CD4-positive, alpha-beta memory T cell (primary cell): ENCODE data around the gene MAD1L1. TPM values are rescaled to one million over a fixed set of nuclear protein-coding genes. Genes with fewer than 3 reads are reported as not detected.
A peak's percentile ranks its signal among the peaks of the same experiment; 100 is the strongest.
"Not testable (repeated sequence)": the region's sequence is repeated elsewhere in the genome, so short reads cannot be mapped to it uniquely, and the experiment has no call there.

Experiments
- CTCF ChIA-PET: fragments of 350-600 bp; sonication (Branson Sonifier 250); formaldehyde crosslinking; loops from one replicate; lab custom pipeline; 2021; ENCODE audit warnings: inconsistent platforms; ENCODE audit not compliant: partially characterized antibody; lab: Charles Lee
- POLR2A ChIA-PET: fragments of 350-600 bp; sonication (Branson Sonifier 250); formaldehyde crosslinking; loops from one replicate; lab custom pipeline; 2021; ENCODE audit not compliant: partially characterized antibody; lab: Charles Lee
- DNase-seq, 5 donors: peaks; one replicate each; pipeline versions ENCODE4 v3.0.0 to v3.0.0-alpha.2; 2020 to 2022; ENCODE audit warnings: mixed read lengths in 1 of 5
- H3K27ac ChIP-seq: one replicate; pipeline ENCODE4 v1.7.0; 2013; ENCODE audit warnings: low read depth, low read length
- H3K27me3 ChIP-seq: 2 replicates; pipeline ENCODE4 v1.7.0; 2013; ENCODE audit warnings: mild to moderate bottlenecking, low read length, moderate library complexity; ENCODE audit not compliant: insufficient read depth
- H3K36me3 ChIP-seq: 2 replicates; pipeline ENCODE4 v1.7.0; 2013; ENCODE audit warnings: mild to moderate bottlenecking, low read length, moderate library complexity; ENCODE audit not compliant: insufficient read depth
- H3K4me1 ChIP-seq: 2 replicates; pipeline ENCODE4 v1.7.0; 2013; ENCODE audit warnings: mild to moderate bottlenecking, low read length, moderate library complexity; ENCODE audit not compliant: insufficient read depth
- H3K4me3 ChIP-seq, 2 donors: one replicate each; pipeline ENCODE4 v1.7.0; 2013; ENCODE audit warnings: low read length in 2 of 2, mild to moderate bottlenecking in 1 of 2
- H3K9me3 ChIP-seq, 2 donors: one replicate each; pipeline ENCODE4 v1.7.0; 2013; ENCODE audit warnings: low read length in 2 of 2, control low read depth in 1 of 2; ENCODE audit not compliant: control insufficient read depth in 1 of 2
- H3K27ac Mint-ChIP-seq, 7 donors: one replicate each; pipeline ENCODE4 v1.8.0; 2020 to 2021; ENCODE audit warnings: mixed read lengths in 7 of 7, mild to moderate bottlenecking in 6 of 7, inconsistent platforms in 3 of 7, moderate library complexity in 3 of 7
- H3K27me3 Mint-ChIP-seq, 2 donors: one replicate each; pipeline ENCODE4 v1.8.0; 2020 to 2021; ENCODE audit warnings: mixed read lengths in 2 of 2
- H3K36me3 Mint-ChIP-seq, 2 donors: one replicate each; pipeline ENCODE4 v1.8.0; 2020 to 2021; ENCODE audit warnings: mixed read lengths in 2 of 2, inconsistent platforms in 1 of 2, mild to moderate bottlenecking in 1 of 2
- H3K4me1 Mint-ChIP-seq, 4 donors: one replicate each; pipeline ENCODE4 v1.8.0; 2020 to 2021; ENCODE audit warnings: mixed read lengths in 4 of 4, mild to moderate bottlenecking in 1 of 4
- H3K4me3 Mint-ChIP-seq, 8 donors: one replicate each; pipeline ENCODE4 v1.8.0; 2020 to 2021; ENCODE audit warnings: mixed read lengths in 8 of 8, mild to moderate bottlenecking in 7 of 8, moderate library complexity in 6 of 8, inconsistent platforms in 3 of 8
- H3K9me3 Mint-ChIP-seq, 8 donors: one replicate each; pipeline ENCODE4 v1.8.0; 2020 to 2021; ENCODE audit warnings: mixed read lengths in 8 of 8, mild to moderate bottlenecking in 5 of 8, inconsistent platforms in 3 of 8, moderate library complexity in 1 of 8
- intact Hi-C: fragments of 100-400 bp; cut with micrococcal nuclease; formaldehyde crosslinking; loops from one replicate; pipeline ENCODE4 v1.15.1; 2023
- polyA plus RNA-seq, 2 donors: library from polyadenylated mRNA; unstranded; fragments of 300-500 nt; fragmentation: Illumina TruSeq; gene quantifications; one replicate each; pipeline ENCODE4 v1.2.3, GENCODE V29; 2021
- total RNA-seq, 2 experiments: library from RNA; stranded (reverse); gene quantifications; one replicate each; pipeline ENCODE4 v1.2.3, GENCODE V29; 2021

The MAD1L1 gene
- total and polyA plus RNA-seq, 4 experiments from 2014 or later: 89.9 to 132 (median 110) TPM

DNA sequence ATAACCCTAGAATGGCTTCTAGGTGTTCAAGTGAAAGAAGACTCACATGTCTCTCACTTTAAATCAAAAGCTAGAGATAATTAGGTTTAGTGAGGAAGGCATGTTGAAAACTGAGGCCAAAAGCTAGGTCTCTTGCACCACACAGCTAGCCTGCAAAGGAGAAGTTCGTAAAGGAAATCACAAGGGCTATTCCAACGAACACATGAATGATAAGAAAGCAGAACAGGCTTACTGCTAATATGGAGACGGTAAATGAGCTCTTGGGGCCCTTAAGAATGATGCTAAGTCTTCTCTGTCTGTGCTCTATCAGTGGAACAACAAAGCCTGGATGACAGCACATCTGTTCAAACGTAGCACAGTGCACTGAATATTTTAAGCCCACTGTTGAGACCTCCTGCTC, 401.3 kb downstream of the MAD1L1 start:
- peaks cover 5 to 14% (median 10%) of the 10 kb centered on the region in 4 donors for H3K4me1 Mint-ChIP-seq
- H3K4me1 ChIP-seq, intact Hi-C loops, H3K27me3 Mint-ChIP-seq, H3K9me3 ChIP-seq, POLR2A ChIA-PET, H3K27me3 ChIP-seq, H3K4me3 Mint-ChIP-seq, DNase-seq, H3K36me3 ChIP-seq, CTCF ChIA-PET, H3K27ac ChIP-seq, H3K27ac Mint-ChIP-seq, H3K4me3 ChIP-seq: not testable (repeated sequence)
- H3K9me3 Mint-ChIP-seq: peaks cover 0 to 23% (median 12%) of the 10 kb centered on the region in 8 donors
- H3K36me3 Mint-ChIP-seq: peaks cover 31 to 33% of the 10 kb centered on the region in 2 donors

DNA sequence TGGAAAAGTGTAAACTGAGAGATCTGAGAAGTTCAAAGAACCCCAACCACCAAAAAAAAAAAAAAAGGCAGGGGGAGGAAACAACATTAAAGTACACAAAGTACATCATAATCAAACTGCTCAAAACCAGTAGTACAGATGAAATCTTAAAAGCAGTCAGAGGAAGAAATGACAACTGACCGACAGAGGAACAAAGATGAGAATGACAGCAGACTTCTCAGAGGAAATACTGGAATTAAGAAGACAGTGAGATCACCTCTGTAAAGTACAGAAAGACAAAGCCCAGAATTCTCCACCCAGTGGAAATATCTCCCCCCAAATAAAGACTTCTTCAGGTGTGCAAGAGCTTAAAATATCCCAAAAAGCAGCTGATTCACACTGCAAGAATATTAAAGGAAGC, 403.1 kb downstream of the MAD1L1 start:
- H3K36me3 ChIP-seq, POLR2A ChIA-PET, H3K4me3 ChIP-seq, H3K4me3 Mint-ChIP-seq, H3K4me1 ChIP-seq, CTCF ChIA-PET, H3K9me3 ChIP-seq, DNase-seq, H3K27ac ChIP-seq, intact Hi-C loops, H3K27me3 Mint-ChIP-seq, H3K27me3 ChIP-seq: not testable (repeated sequence)
- Mint-ChIP-seq H3K27ac (peak overlapping the region in 1 of 7 donors; percentile 37), H3K9me3 (peaks cover 0 to 14% (median 6%) of the 10 kb centered on the region in 8 donors), H3K4me1 (peaks cover 8 to 27% (median 12%) of the 10 kb centered on the region in 4 donors), H3K36me3 (peaks cover 24 to 25% of the 10 kb centered on the region in 2 donors)

DNA sequence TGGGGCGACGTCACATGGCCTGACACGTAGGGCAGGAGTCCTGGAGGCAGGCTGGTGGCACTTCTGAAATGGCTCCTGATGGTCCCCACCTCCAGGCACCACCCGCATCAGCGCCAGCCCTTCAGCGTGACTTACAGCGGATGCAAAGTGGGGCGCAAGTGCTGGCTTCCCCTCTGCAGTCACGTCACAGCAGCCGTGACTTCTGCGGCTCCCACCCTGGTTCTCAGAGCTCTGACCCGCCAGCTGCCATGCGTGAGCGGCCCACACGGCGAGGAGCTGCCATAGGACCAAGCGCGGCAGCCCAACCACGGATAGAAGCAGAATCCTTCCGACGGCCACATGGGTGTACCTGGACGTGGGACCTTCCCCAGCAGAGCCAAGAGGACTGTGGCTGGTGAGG, 403.6 kb downstream of the MAD1L1 start:
- Mint-ChIP-seq H3K27me3 (no peaks in the 10 kb centered on the region), H3K9me3 (peaks cover 0 to 11% (median 6%) of the 10 kb centered on the region in 8 donors), H3K36me3 (peaks cover 23% of the 10 kb centered on the region in 2 donors), H3K27ac (no peak overlapping the region), H3K4me1 (peaks cover 10 to 32% (median 12%) of the 10 kb centered on the region in 4 donors), H3K4me3 (no peak overlapping the region)
- Histone ChIP-seq H3K27ac (no peak overlapping the region), H3K27me3 (no peaks in the 10 kb centered on the region), H3K4me1 (peaks cover 7% of the 10 kb centered on the region), H3K9me3 (no peaks in the 10 kb centered on the region), H3K36me3 (no peaks in the 10 kb centered on the region), H3K4me3 (no peak overlapping the region)
- ChIA-PET POLR2A (no interaction called here), CTCF (no interaction called here)
- DNase-seq: no peak
- intact Hi-C loops: no loop called here

DNA sequence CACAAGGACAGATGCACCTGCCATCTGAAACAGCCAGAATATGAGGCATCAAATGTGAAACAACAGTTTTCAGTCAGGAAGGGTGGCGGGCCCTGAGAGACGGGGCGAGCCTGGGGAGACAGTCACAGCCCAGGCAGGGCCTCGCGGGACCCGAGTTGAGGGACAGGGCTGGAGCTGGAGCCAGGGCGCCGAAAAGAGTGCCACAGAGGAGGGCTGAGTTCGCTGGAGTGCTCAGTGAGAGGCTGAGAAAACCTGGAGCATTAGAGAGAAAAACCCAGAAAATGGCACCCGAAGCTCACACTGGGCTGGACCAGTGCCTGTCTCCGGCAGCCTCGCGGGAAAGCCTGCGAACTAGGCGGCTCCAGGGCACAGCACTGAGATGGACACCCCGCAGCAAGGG, 404.6 kb downstream of the MAD1L1 start:
- H3K9me3 Mint-ChIP-seq, H3K4me1 ChIP-seq, H3K27me3 ChIP-seq, H3K36me3 ChIP-seq, POLR2A ChIA-PET, DNase-seq, intact Hi-C loops, CTCF ChIA-PET, H3K4me3 ChIP-seq, H3K4me3 Mint-ChIP-seq, H3K27ac ChIP-seq, H3K27me3 Mint-ChIP-seq, H3K9me3 ChIP-seq, H3K27ac Mint-ChIP-seq: not testable (repeated sequence)
- Mint-ChIP-seq H3K36me3 (peaks cover 20% of the 10 kb centered on the region in 2 donors), H3K4me1 (peaks cover 11 to 34% (median 12%) of the 10 kb centered on the region in 4 donors)

DNA sequence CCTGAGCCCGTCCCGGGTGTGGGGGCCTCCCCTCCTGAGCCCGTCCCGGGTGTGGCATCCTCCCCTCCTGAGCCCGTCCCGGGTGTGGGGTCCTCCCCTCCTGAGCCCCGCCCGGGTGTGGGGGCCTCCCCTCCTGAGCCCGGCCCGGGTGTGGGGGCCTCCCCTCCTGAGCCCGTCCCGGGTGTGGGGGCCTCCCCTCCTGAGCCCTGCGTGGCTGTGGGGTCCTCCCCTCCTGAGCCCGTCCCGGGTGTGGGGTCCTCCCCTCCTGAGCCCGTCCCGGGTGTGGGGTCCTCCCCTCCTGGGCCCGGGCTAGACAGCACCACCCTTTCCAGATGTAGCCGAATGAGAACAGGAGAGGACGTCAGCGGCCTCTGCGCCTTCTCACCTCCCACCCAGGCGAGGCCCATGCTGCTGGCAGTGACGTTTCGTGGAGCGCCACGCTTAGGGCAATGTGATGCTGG, 405.2 kb downstream of the MAD1L1 start:
- POLR2A ChIA-PET, H3K4me3 Mint-ChIP-seq, H3K27ac ChIP-seq, DNase-seq, H3K4me1 ChIP-seq, H3K27ac Mint-ChIP-seq, H3K4me3 ChIP-seq, intact Hi-C loops, H3K27me3 ChIP-seq, H3K27me3 Mint-ChIP-seq, H3K9me3 ChIP-seq, H3K9me3 Mint-ChIP-seq, H3K36me3 ChIP-seq, CTCF ChIA-PET: not testable (repeated sequence)
- Mint-ChIP-seq H3K36me3 (peaks cover 17 to 20% of the 10 kb centered on the region in 2 donors), H3K4me1 (peaks cover 14 to 40% (median 17%) of the 10 kb centered on the region in 4 donors)

DNA sequence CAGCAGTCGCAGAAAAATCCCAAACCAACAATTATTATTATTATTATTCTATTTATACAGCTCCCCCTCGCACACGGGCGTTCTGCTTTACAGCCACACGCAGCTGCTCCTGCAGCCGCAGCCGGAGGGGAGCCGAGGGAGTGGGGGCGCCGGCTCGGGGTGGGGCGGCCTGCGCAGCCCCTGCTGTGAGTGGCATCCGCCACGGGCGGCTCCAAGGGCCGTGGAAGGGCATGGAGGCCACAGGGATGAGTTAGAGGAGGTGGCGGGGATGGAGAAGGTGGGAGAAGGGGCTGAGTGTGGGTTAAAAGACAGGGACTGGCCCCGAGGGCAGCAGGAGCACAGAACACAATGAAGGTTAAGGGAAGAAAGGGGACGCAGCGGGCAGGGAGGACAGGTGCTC, 405.8 kb downstream of the MAD1L1 start:
- H3K36me3 ChIP-seq, H3K27ac ChIP-seq, H3K27ac Mint-ChIP-seq, CTCF ChIA-PET, H3K4me3 Mint-ChIP-seq, H3K4me3 ChIP-seq, H3K9me3 ChIP-seq, H3K4me1 ChIP-seq, H3K9me3 Mint-ChIP-seq, POLR2A ChIA-PET, intact Hi-C loops, H3K27me3 Mint-ChIP-seq, DNase-seq, H3K27me3 ChIP-seq: not testable (repeated sequence)
- Mint-ChIP-seq H3K4me1 (peaks cover 14 to 41% (median 20%) of the 10 kb centered on the region in 4 donors), H3K36me3 (peaks cover 15 to 18% of the 10 kb centered on the region in 2 donors)

DNA sequence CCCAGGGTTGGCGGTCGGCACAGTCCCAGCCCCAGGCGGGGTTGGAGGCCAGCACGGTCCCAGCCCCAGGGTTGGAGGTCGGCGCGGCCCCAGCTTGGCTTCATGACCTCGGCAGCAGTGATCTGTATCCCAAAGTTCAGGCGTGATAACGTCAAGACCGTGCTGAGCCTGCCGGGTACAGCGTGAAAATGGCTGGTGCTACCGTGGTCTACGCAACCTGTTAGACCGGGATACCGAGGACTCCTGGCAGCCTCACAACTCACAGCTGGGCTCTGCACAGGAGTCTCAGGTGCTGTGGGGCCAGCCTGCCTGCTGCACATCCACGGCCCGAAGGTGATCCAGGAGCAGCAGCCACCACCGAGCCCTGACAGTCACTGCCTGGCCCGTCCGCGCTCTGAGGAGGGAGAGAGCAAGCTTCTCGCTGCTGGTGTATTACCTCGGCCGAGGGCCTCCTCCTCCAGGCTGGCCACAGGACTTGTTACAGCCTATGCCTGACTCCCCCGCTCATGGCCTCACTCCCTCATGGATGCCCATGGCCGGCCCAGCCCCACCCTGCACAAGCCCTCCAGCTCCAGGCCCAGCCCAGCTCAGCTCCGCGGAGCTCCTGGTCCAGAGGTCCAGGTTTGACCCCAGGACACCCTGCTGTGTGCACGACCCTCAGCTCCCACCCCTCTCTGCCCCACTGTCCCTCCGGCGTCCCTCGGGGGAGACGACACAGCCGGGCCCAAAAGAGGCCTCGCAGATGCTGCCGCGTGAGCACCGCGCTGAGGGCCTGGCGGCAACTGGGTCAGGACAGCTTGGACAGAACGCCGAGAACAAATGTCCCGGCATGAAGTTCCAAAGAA, 406.6 kb downstream of the MAD1L1 start:
- Histone ChIP-seq H3K4me3 (no peak overlapping the region), H3K4me1 (peaks cover 9% of the 10 kb centered on the region), H3K36me3 (no peaks in the 10 kb centered on the region), H3K9me3 (no peaks in the 10 kb centered on the region), H3K27me3 (no peaks in the 10 kb centered on the region), H3K27ac (no peak overlapping the region)
- peaks cover 0 to 7% (median 4%) of the 10 kb centered on the region in 8 donors for H3K9me3 Mint-ChIP-seq
- POLR2A ChIA-PET: no interaction called here
- H3K4me3 Mint-ChIP-seq: no peak overlapping the region
- H3K27ac Mint-ChIP-seq: no peak overlapping the region
- CTCF ChIA-PET: no interaction called here
- DNase-seq: no peak
- peaks cover 17 to 48% (median 26%) of the 10 kb centered on the region in 4 donors for H3K4me1 Mint-ChIP-seq
- peaks cover 11 to 16% of the 10 kb centered on the region in 2 donors for H3K36me3 Mint-ChIP-seq
- intact Hi-C loops: no loop called here
- no peaks in the 10 kb centered on the region for H3K27me3 Mint-ChIP-seq
